ENCODE measurements around the gene NVL.

- TF ChIP-seq CSDC2 (CRISPR knock-in tag; IDR thresholded peaks at IDR 0.05) (no peak), ZFP30 (CRISPR knock-in tag; IDR thresholded peaks at IDR 0.05) (no peak), TCF4 (CRISPR knock-in tag; IDR thresholded peaks at IDR 0.05; ENCODE audit: borderline replicate concordance) (no peak; the same call in 1 of the 2 replicates), RARB (CRISPR knock-in tag; IDR thresholded peaks at IDR 0.05) (no peak), ZNF70 (CRISPR knock-in tag; IDR thresholded peaks at IDR 0.05) (no peak), OSR1 (CRISPR knock-in tag; IDR thresholded peaks at IDR 0.05) (no peak), ZNF8 (CRISPR knock-in tag; IDR thresholded peaks at IDR 0.05) (no peak), ISL1 (CRISPR knock-in tag; IDR thresholded peaks at IDR 0.05) (no peak), ARNTL (CRISPR knock-in tag; IDR thresholded peaks at IDR 0.05; ENCODE audit: borderline replicate concordance, low read depth) (no peak), ZFP3 (CRISPR knock-in tag; IDR thresholded peaks at IDR 0.05) (no peak), TOX (CRISPR knock-in tag; IDR thresholded peaks at IDR 0.05; ENCODE audit: borderline replicate concordance) (no peak), BACH2 (CRISPR knock-in tag; IDR thresholded peaks at IDR 0.05; ENCODE audit: borderline replicate concordance) (no peak)
- TF ChIP-seq, protein P1, sequence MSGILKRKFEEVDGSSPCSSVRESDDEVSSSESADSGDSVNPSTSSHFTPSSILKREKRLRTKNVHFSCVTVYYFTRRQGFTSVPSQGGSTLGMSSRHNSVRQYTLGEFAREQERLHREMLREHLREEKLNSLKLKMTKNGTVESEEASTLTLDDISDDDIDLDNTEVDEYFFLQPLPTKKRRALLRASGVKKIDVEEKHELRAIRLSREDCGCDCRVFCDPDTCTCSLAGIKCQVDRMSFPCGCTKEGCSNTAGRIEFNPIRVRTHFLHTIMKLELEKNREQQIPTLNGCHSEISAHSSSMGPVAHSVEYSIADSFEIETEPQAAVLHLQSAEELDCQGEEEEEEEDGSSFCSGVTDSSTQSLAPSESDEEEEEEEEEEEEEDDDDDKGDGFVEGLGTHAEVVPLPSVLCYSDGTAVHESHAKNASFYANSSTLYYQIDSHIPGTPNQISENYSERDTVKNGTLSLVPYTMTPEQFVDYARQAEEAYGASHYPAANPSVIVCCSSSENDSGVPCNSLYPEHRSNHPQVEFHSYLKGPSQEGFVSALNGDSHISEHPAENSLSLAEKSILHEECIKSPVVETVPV (CRISPR knock-in tag; IDR thresholded peaks at IDR 0.05): no peak
- TF ChIP-seq, protein P2, sequence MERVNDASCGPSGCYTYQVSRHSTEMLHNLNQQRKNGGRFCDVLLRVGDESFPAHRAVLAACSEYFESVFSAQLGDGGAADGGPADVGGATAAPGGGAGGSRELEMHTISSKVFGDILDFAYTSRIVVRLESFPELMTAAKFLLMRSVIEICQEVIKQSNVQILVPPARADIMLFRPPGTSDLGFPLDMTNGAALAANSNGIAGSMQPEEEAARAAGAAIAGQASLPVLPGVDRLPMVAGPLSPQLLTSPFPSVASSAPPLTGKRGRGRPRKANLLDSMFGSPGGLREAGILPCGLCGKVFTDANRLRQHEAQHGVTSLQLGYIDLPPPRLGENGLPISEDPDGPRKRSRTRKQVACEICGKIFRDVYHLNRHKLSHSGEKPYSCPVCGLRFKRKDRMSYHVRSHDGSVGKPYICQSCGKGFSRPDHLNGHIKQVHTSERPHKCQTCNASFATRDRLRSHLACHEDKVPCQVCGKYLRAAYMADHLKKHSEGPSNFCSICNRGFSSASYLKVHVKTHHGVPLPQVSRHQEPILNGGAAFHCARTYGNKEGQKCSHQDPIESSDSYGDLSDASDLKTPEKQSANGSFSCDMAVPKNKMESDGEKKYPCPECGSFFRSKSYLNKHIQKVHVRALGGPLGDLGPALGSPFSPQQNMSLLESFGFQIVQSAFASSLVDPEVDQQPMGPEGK (CRISPR knock-in tag; IDR thresholded peaks at IDR 0.05; ENCODE audit: borderline replicate concordance): no peak
Measured at GRCh38 chr1:224211206-224211962, 118.6 kb downstream of the NVL start.
